Measurements from ENCODE around the gene C19orf67. TPM values are rescaled to one million over a fixed set of nuclear protein-coding genes. Genes with fewer than 3 reads are reported as not detected.

C19orf67 gene
- total RNA-seq, 1 donor: not detected

GRCh38 chr19:14114439-14114838 is 28.9 kb upstream of the C19orf67 start:
- peaks cover 63% of the 10 kb centered on the region for H3K4me1 ChIP-seq (ENCODE audit: insufficient read depth, low read length)
- no peaks in the 10 kb centered on the region for H3K9me3 ChIP-seq (ENCODE audit: low read depth, low read length)
- no peaks in the 10 kb centered on the region for H3K27me3 ChIP-seq (ENCODE audit: insufficient read depth, low read length)
- H3K4me3 ChIP-seq (ENCODE audit: low read length): no peak overlapping the region

- no peak overlapping the region for H3K4me3 ChIP-seq (ENCODE audit: low read length)
- no peaks in the 10 kb centered on the region for H3K9me3 ChIP-seq (ENCODE audit: low read depth, low read length)
- H3K27me3 ChIP-seq (ENCODE audit: insufficient read depth, low read length): no peaks in the 10 kb centered on the region
- H3K4me1 ChIP-seq (ENCODE audit: insufficient read depth, low read length): peaks cover 57% of the 10 kb centered on the region
Observed at GRCh38 chr19:14113762-14114414, 28.3 kb upstream of the C19orf67 start.

DNA sequence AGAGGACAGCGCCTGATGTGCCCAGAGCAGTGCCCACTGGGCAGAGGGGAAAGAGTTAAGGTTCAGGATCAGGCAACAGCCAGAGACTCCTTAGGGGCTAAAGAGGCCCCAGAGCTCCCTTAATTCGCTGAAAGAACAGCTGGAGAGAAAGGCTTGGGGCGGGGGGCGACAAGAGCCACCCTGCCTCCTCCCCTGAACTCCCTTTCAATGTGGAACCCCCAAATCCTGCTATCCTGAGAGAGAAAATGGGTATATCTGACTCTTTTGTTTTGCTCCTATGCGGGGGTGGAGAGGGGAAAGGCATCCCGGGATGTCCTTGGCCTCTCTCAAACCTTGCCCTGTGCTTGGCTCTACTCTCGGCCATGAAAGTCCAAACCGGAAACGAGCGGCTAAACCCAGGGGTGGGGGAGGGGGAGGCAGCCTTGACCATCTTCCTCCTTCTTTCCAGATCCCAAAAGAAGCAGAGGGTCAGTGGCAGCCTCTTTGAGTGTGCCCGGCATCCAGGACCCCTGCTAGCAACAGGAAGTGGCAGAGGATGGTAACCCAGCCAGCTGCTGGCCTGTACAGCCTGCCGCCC is 27.3 kb upstream of the C19orf67 start:
- Histone ChIP-seq H3K27me3 (ENCODE audit: insufficient read depth, low read length) (no peaks in the 10 kb centered on the region), H3K4me1 (ENCODE audit: insufficient read depth, low read length) (peaks cover 50% of the 10 kb centered on the region), H3K9me3 (ENCODE audit: low read depth, low read length) (no peaks in the 10 kb centered on the region), H3K4me3 (ENCODE audit: low read length) (no peak overlapping the region)

- Histone ChIP-seq H3K9me3 (ENCODE audit: low read depth, low read length) (no peaks in the 10 kb centered on the region), H3K4me1 (ENCODE audit: insufficient read depth, low read length) (peaks cover 50% of the 10 kb centered on the region), H3K4me3 (ENCODE audit: low read length) (no peak overlapping the region), H3K27me3 (ENCODE audit: insufficient read depth, low read length) (no peaks in the 10 kb centered on the region)
Observed at GRCh38 chr19:14112051-14112808, 26.6 kb upstream of the C19orf67 start.

- Histone ChIP-seq H3K27me3 (ENCODE audit: insufficient read depth, low read length) (no peaks in the 10 kb centered on the region), H3K4me3 (ENCODE audit: low read length) (no peak overlapping the region), H3K9me3 (ENCODE audit: low read depth, low read length) (no peaks in the 10 kb centered on the region), H3K4me1 (ENCODE audit: insufficient read depth, low read length) (peaks cover 44% of the 10 kb centered on the region)
Observed at GRCh38 chr19:14111486-14111885, 25.9 kb upstream of the C19orf67 start.

DNA sequence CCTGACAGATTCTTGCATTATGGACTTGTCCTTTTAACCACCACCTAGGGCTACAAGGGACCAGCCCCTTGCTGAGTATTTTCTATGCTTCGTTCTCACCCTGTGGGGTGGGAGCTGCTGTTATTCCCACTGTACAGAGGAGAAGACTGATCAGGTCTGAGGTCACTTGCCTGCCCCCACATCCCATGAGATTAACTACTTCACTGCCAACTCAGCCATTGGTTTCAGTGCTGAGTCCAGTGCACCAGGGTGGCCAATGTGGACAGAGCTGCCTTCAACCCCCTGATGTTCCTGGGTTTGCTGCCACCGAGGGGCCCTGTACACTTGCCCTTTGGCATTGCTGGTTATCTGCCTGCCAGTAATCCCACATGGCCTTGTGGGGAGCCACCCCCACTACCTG is 25.1 kb upstream of the C19orf67 start:
- H3K9me3 ChIP-seq (ENCODE audit: low read depth, low read length): no peaks in the 10 kb centered on the region
- H3K4me3 ChIP-seq (ENCODE audit: low read length): no peak overlapping the region
- H3K27me3 ChIP-seq (ENCODE audit: insufficient read depth, low read length): no peaks in the 10 kb centered on the region
- H3K4me1 ChIP-seq (ENCODE audit: insufficient read depth, low read length): peaks cover 36% of the 10 kb centered on the region

DNA sequence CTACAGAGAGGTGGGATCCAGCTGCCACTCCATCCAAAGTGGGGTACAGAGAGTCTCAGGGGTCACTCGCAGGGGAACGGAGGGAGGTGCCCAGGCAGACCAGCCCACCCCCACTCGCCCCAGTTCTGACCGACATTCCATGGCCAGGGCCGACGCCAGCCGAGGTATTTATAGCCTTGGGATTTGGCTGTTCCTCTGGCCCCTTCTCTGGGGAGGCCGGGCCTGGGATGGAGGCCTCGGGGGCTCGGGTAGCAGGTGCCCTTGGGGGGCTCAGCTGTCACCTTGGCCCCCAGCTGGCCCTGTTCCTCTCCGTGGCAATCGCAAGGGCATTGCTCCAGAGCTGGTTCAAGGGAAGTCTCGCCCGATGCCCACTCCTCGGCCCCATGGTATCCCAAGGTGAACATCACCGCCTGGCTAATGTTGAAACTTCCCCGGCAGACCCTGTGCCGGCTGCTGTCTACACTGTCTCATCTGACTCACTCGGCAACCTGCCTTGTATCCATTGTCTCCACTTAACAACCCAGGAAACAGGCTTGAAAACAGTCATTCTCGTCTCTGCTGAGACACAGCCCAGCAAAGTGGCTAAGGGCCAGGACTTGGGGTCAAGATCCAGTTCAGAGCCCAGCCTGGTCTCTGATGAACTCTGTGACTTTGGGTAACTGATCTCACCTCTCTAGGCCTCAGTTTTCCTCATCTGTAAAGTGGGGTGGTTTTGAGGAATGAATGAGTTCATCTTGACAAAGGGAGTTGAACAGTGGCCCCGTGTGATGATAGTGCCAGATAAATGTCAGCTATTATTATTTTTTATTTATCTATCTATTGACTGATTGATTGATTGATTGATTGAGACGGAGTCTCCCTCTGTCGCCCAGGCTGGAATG is 22.2 kb upstream of the C19orf67 start:
- H3K27me3 ChIP-seq (ENCODE audit: insufficient read depth, low read length): no peaks in the 10 kb centered on the region
- no peaks in the 10 kb centered on the region for H3K9me3 ChIP-seq (ENCODE audit: low read depth, low read length)
- no peak overlapping the region for H3K4me3 ChIP-seq (ENCODE audit: low read length)
- H3K4me1 ChIP-seq (ENCODE audit: insufficient read depth, low read length): peaks cover 7% of the 10 kb centered on the region

GRCh38 chr19:14106840-14107239 is 21.3 kb upstream of the C19orf67 start:
- no peaks in the 10 kb centered on the region for H3K9me3 ChIP-seq (ENCODE audit: low read depth, low read length)
- H3K4me3 ChIP-seq (ENCODE audit: low read length): no peak overlapping the region
- H3K4me1 ChIP-seq (ENCODE audit: insufficient read depth, low read length): no peaks in the 10 kb centered on the region
- no peaks in the 10 kb centered on the region for H3K27me3 ChIP-seq (ENCODE audit: insufficient read depth, low read length)

DNA sequence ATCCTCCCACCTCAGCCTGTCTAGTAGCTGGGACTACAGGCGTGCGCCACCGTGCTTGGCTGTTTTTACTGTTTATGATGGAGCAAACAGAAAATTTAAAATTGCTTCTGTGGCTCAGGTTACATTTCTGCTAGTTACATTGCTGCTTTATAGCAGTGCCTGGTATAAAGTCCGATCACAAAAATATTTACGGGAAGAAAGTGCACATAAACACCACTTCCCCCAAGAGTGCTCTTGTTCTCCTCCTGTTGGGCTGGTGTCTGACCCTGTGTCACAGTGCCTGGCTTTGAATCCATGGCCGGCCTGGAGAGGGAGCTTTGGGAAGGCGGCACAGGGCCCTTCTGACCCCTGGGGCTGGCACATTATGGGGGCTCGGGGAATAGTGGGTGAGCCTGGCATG is 20.1 kb upstream of the C19orf67 start:
- no peaks in the 10 kb centered on the region for H3K4me1 ChIP-seq (ENCODE audit: insufficient read depth, low read length)
- no peaks in the 10 kb centered on the region for H3K9me3 ChIP-seq (ENCODE audit: low read depth, low read length)
- no peaks in the 10 kb centered on the region for H3K27me3 ChIP-seq (ENCODE audit: insufficient read depth, low read length)
- no peak overlapping the region for H3K4me3 ChIP-seq (ENCODE audit: low read length)

DNA sequence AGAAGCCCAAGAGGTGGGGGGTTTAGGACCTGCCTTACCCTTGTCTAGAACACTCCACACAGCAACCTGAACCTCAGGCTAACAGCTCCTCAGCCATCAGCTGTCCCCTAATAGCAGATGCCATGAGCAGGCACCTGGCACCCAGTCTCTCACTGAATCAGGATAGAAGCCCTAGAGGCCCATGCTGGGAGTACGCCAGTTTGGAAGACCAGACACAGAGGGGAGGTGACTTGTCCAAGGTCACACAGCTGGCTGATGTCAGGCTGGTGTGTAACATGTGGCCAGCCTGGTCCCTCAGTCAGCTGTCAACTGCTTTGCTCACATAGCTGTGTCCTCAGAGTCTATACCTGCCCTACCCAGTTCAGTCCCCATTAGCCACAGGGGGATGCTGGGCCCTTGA is 17.7 kb upstream of the C19orf67 start:
- Histone ChIP-seq H3K4me1 (ENCODE audit: insufficient read depth, low read length) (no peaks in the 10 kb centered on the region), H3K9me3 (ENCODE audit: low read depth, low read length) (no peaks in the 10 kb centered on the region), H3K4me3 (ENCODE audit: low read length) (no peak overlapping the region), H3K27me3 (ENCODE audit: insufficient read depth, low read length) (no peaks in the 10 kb centered on the region)

DNA sequence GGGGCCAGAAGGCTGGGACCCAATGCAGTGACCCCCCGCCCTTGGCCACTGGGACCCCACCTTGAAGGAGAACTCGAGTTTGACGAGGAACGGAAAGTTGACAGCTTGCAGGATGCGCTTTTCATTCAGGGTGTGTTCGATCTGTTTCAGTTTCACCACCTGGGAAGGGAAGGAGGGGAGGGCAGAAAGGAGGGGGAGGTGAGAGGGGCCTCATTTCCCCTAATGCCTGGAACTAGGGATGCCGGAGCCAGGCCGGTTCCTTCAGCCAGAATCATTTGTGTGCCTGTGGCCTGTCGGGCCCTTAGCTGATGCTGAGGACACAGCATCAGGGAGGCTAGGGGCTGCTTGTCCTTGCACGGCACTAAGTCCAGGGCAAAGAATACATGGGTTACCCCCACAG is 17.2 kb upstream of the C19orf67 start:
- H3K9me3 ChIP-seq (ENCODE audit: low read depth, low read length): no peaks in the 10 kb centered on the region
- no peaks in the 10 kb centered on the region for H3K4me1 ChIP-seq (ENCODE audit: insufficient read depth, low read length)
- H3K4me3 ChIP-seq (ENCODE audit: low read length): no peak overlapping the region
- no peaks in the 10 kb centered on the region for H3K27me3 ChIP-seq (ENCODE audit: insufficient read depth, low read length)

DNA sequence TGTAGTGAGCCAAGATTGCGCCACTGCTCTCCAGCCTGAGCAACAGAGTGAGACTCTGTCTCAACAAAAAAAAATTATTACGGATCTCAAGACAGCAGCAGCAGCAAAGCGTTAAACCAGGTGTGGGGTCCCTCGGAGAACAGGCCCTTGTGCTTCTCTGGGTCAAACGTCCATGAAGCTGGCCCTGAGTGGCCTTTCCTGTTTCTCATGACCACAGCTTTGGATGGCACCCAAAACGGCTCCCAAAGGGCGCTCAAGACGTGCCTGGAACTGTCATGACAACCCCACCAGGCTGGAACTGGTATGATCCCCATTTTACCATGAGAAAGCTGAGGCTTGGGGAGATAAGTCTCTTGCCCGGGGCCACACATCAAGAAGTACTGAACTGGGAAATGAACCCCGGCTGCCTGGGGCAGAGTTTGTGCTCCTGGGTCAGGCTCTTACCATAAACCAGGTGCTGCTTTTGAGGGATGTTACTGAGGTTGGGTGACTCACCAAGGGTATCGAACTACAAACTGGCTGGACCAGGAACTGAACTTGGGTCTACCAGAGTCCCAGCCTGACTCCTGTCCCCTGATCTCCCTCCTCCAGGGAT is 16.6 kb upstream of the C19orf67 start:
- H3K9me3 ChIP-seq (ENCODE audit: low read depth, low read length): no peaks in the 10 kb centered on the region
- H3K27me3 ChIP-seq (ENCODE audit: insufficient read depth, low read length): no peaks in the 10 kb centered on the region
- H3K4me3 ChIP-seq (ENCODE audit: low read length): no peak overlapping the region
- H3K4me1 ChIP-seq (ENCODE audit: insufficient read depth, low read length): no peaks in the 10 kb centered on the region

DNA sequence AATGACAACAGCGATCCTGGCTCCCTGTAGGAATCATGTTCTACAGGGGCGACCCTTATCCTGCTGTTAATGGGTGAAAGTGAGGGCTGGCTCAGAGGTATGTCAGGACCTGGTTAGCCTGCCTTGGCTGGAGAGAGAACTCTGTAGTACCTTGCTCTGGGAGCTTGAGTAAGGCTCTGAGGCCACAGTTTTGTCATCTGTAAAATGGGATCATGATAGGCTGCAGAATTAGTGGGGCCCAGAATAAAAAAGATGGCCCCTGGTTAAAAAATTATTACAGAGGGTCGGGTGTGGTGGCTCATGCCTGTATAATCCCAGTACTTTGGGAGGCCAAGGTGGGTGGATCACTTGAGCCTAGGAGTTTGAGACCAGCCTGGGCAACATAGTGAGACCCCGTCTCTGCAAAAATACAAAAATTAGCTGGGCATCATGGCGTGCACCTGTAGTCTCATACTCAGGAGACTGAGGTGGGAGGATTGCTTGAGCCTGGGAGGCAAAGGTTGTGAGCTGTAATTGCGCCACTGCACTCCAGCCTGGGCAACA is 15.5 kb upstream of the C19orf67 start:
- Histone ChIP-seq H3K9me3 (ENCODE audit: low read depth, low read length) (no peaks in the 10 kb centered on the region), H3K27me3 (ENCODE audit: insufficient read depth, low read length) (no peaks in the 10 kb centered on the region), H3K4me1 (ENCODE audit: insufficient read depth, low read length) (no peaks in the 10 kb centered on the region), H3K4me3 (ENCODE audit: low read length) (no peak overlapping the region)

GRCh38 chr19:14097532-14098151 is 12.1 kb upstream of the C19orf67 start:
- H3K4me3 ChIP-seq (ENCODE audit: low read length): no peak overlapping the region
- no peaks in the 10 kb centered on the region for H3K9me3 ChIP-seq (ENCODE audit: low read depth, low read length)
- no peaks in the 10 kb centered on the region for H3K27me3 ChIP-seq (ENCODE audit: insufficient read depth, low read length)
- H3K4me1 ChIP-seq (ENCODE audit: insufficient read depth, low read length): no peaks in the 10 kb centered on the region

Data from mononuclear cell (primary cell).